ENCODE results near the gene ANKS6.

Gene ANKS6

DNA sequence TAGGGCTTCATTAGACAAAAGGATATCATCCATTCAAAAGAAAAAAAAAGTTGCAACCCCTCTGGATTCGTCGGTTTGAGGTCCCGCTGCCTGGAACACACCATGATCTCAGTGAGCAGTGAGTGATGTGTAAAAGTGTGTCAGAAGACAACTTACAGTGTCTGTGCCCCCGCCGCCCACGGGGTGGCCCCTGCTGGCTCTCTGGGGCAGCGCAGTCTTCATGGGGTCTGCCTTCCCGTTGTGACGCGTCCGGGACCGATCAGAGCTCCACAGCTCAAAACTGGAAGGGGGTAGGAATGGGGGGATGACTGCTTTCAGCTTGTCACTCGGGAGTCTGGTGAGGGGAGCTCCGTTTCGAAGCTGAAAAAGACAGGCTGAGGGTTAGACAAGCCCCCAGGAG lies 22.6 kb downstream of the ANKS6 start:
- DNase-seq (ENCODE audit: insufficient read length, low spot score) (no peak), FAIRE-seq (no peak)

DNA sequence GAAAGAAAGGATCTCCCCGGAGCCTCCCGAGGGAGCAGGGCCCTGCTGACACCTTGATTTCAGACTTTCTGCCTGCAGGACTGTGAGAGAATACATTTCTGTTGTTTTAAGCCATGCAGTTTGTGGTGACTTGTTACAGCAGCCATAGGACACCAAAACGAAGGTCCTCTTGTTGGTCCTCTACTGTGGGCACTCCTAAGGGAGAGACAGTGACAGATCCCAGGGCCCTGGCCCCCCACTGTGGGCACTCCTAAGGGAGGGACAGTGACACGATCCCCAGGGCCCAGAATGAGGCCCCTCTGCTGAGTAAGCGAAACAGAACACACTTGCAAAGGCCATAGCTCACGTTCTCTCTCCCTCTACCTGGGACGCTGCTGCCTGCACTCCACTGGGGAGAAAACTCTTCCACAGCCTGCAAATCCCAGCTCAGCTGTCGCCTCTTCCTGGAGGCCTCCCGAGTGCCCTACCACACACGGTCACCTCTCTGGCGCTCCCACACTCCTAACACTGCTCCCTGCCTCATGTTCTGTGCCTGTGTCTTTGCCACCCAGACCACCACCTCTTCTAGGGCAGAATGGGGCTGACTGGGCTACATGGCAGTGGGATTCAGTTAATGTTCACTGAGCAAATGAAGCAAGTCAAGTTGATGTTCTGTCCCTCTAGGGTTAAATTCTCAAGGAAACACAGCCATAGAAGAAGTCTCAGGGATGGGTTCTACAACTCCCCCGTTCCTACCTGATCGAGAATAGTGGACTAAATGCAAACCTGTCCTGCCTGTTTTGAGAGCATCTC lies 23.8 kb downstream of the ANKS6 start:
- no peak for FAIRE-seq
- no peak for DNase-seq (ENCODE audit: insufficient read length, low spot score)

DNA sequence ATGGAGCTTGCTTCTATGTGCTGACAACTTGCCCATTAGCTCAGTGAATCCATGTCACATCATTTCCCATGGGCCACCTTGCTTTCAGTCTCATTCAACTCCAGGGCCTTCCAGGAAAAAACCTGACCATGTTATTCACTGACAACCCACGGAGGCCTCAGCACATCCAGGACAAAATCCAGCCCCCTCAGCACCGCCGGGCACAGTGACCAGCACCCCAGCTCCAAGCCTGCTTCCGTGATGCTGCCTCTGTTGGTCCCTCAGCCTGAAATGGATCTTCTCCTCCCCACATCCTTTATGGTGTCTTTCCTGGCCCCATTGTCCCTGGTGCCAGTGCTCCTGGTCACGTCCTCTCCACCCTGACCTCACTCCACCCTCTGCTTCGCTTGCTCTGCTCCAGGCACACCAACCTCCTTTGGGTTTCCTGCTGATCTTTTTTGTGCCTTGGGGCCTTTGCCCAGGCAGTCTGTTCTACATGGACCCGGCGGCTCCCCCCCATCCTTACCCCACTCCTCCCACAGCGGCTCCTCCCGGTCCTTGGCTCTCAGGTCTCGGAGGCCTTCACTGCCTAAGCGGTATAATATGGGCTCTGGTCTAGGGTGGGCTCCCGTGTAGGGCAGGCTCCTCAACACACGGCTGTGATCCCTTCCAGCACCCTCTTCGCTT lies 25.0 kb downstream of the ANKS6 start:
- no peak for DNase-seq (ENCODE audit: insufficient read length, low spot score)
- no peak for FAIRE-seq

DNA sequence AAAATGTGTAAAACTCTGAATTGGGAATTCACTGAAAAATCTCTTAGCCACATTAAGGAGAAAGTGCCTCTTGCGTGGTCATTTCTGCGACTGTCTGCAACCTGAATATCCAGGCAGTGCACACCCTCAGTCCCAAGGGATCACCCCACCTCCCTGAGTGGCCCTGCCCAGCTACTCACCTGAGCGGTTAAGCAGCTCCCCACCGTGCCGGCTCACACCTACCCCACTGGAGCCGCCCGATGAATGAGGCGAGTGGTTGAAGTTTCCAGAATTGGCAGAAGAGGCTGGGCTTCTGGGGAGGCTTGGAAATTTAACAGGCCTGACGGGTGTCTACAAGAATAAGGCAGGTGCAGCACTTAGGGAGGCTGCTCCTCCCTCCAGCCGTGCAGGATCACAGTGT lies 25.6 kb downstream of the ANKS6 start:
- no peak for DNase-seq (ENCODE audit: insufficient read length, low spot score)
- no peak for FAIRE-seq

DNA sequence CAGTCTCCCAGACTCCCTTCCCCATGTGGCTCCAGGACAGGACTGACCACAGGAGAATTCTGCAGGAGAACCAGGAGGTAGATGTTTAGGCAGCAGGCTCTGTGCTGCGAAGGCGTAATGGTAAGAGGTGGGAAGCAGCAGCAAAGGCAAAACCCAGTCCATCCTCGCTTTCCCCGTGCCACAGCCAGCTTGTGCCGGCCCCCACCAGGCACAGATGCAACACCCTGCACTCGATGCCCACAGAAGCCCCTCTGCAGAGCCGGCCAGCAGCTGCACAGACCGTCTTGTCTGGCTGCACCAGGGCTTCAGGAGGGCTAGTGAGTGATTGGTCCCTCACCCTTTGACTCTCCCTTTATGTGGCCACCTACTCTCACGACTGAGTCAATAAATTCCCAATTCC lies 28.0 kb downstream of the ANKS6 start:
- no peak for DNase-seq (ENCODE audit: insufficient read length, low spot score)
- no peak for FAIRE-seq

DNA sequence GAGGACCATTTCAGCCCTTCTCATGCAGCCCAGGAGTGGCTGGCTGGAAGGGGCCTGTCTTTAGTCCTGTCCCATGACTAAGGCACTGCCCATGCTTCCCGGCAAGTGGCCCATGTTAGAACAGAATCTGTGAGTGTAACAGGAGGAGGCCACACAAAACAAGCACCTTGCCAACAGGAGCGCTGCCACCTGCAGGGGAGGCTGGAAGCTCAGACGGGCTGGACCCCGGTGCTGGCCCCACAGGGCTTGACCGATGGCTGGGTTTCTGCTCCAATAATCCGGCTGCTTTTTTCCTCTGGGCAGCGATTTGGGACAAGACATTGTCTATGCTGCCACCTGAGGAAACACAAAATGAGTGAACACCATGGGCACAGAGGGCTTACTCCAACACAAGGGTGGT lies 28.4 kb downstream of the ANKS6 start:
- DNase-seq (ENCODE audit: insufficient read length, low spot score) = no peak
- FAIRE-seq = no peak

DNA sequence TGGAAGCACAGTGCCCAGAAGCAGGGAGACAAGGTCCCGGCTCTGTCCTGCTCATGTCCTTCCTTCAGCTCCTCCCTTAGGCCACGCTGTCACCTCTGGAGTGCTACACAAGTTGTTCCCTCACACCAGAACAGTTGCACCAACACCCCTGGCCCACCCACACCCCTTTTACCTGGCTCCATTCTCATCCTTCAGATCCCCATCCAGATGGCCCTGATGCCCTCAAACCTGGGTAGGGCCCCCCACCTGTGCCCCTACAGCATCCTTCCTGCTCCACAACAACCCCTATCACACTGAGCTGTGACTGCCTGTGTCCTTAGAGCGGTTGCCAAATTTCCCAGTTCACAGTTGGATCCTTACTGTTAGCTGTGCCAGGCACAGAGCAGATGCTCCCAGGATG lies 29.2 kb downstream of the ANKS6 start:
- DNase-seq (ENCODE audit: insufficient read length, low spot score) = no peak
- no peak for FAIRE-seq

DNA sequence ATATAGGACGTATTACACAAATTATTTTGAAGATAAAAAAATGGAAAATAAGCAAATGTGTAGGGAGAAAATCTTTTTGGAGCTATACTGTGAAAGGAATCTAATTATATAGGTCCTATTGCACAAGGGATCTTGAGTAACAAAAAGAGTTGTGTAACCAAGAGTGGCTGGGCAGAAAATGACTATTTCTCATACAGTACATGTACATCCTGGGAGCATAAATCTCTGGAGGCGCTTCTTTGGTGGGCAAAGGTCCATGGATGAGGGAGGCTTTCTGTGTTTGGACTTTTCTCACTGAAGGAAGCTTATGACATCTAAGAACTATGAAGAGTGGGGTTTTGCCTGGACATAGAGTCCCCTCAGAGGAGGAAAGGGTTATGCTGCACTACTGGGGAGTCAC lies 29.8 kb downstream of the ANKS6 start:
- FAIRE-seq (no peak), DNase-seq (ENCODE audit: insufficient read length, low spot score) (no peak)

DNA sequence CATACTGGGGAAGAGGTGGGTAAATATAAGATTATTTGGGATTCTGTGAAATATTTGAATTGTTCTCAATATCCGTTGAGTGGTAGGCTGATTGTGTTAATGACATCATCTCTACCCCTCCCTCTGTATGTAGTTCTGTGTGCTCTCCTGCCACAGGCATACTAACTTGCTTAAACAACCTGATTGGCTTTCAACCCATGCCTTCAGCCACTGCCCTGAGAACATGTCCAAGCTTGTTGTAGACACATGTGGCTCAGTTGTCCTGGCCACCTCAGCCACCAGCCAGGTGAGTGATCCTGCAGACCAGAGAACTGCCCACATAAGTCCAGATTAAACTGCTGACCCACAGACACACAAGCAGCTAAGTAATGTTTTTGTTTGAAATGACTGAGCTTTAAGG lies 31.1 kb downstream of the ANKS6 start:
- DNase-seq (ENCODE audit: insufficient read length, low spot score) (no peak), FAIRE-seq (no peak)

DNA sequence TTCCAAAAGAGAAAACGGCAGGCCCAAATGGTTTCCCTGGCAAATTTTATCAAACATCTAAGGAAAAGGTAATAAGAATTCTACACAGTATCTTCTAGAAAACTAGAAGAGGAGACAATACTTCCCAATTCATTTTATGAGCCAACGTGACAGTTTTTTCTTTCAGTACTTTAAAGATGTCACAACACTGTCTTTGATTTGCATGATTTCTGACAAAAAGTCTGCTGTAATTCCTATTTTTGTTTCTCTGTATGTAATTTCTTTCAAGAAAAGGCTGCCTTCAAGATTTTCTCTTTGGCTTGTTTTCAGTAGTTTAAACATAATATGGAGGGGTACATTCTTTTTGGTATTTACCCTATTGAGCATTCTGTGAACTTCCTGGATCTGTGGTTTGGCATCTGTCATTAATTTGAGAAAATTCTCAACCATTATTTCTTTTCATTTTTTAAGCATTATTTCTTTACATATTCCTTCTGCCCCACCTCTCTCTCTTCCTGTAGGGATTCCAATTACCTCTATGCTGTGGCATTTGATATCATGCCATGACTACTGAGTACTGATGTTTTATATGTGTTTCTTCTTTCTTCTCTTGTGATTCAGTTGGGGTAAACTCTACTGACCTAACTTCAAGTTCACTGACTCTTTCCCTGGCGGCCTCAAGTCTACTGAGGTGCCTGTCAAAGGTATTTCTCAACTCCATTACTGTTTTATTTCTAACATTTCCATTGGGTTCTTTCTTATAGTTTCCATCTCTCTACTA lies 32.2 kb downstream of the ANKS6 start:
- DNase-seq (ENCODE audit: insufficient read length, low spot score) (no peak), FAIRE-seq (no peak)

DNA sequence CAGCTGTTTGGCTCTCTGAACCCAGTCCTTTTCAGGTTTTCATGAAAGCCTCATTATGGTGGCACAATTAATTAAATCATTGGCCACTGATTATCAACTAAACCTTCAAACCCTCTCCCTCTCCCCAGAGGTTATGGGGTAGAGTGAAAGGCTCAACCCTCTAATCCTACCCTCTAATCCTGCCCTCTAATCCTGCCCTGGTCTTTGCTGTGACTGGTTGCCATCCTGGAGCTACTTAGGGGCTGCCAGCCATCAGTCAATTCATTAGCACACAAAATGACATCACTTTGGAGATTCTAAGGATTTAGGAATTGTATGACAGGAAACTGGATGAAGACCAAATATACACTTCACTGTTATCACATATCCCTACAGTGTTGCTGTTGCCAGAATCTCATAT lies 36.1 kb downstream of the ANKS6 start:
- DNase-seq (ENCODE audit: insufficient read length, low spot score) (no peak), FAIRE-seq (no peak)

DNA sequence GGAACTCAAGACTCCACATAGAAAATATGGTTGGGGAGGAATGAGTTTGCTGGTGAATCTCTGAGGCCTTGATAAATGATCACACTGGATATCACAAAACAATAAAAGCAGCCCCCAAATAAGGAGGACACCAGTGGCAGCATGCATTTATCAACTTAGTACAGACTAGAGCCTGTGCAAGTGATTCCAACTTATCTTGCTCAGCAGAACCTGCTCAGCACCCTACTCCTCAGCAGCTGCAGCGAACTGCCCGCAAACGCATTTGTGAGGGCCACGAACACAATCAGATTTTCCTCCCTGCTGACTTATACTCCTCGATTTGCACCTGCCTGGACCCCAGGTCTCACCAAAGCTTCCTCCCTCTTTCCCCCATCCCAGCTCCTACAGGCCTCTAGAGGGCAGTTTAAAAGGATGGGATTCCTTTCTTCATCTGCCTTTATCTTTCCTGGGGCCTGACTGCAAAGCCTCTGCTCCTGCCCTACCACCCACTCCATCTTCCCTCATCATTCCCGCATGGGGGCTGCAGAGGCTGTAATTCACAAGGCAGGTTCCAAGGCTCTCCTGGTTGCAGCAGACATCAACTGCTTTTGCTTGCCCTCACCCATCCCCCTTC lies 41.2 kb downstream of the ANKS6 start:
- DNase-seq (ENCODE audit: insufficient read length, low spot score) (no peak), FAIRE-seq (no peak)

DNA sequence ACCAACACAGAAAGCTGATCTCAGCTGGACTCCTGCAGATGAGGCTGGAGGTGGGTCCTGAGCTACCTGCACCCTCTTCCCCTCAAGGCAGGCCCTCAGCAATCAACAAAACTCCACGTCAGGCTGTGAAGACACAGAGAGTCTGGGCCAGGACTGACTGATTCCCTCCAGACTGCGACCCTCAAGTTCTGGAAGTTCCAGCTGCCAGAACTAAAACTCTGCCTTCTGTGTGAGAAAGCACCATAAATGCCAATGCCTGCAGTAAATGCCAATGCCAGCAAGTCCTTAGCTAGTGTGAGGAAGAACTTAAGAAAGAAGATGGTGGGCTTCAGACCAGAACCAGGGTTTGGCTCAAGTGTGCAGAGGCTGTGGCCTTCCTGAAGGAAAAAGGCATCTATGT lies 45.1 kb downstream of the ANKS6 start:
- DNase-seq (ENCODE audit: insufficient read length, low spot score) = no peak
- no peak for FAIRE-seq

DNA sequence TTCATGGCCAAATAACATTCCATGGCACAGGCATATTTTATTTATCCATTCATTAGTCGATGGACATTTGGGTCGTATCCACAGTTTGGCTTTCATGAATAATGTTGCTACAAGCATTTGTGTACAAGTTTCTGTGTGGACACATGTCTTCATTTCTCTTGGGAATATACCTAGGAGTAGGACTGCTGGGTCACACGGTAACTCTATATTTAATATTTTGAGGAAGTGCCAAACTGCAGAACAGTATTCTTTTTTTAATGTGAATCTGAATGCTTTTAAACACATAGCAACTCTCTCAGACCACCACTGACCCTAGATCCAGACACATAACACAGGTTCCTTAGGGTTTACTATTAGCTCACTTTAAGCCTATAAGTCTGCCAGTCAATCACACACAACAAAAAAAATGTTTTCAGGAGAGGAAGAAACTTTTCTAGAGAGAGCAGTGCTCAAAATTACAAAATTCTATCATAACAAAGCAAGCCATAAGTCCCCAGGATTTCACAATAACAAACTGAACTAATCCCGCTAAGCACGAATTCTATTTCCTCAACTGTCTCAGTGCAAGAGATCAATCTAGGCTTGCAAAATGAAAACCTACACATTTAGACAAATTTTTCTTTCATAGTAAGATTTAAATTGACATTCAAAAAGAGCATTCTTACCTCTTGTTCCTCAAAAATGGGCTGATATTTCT lies 45.8 kb downstream of the ANKS6 start:
- no peak for DNase-seq (ENCODE audit: insufficient read length, low spot score)
- FAIRE-seq = no peak

DNA sequence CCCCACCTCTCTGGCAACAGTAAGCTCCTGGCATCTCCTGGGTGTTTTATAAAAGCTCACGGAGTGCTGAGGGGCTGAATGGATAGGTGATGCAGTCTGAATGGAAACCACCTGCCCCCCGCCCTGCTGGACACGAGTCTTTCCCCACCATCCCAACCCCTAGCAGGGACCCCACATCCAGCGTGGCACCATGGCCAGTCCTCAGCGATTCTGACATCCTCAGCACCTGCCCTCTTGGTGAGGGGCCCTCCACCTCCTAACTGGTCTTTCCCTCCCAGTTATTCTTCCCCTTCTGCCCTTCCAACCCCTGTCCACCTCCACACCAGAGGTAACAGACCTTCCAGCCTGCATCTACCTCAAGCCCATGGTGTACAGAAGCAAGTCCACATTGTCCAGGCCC lies 48.9 kb downstream of the ANKS6 start:
- DNase-seq (ENCODE audit: insufficient read length, low spot score) = no peak
- FAIRE-seq = no peak

DNA sequence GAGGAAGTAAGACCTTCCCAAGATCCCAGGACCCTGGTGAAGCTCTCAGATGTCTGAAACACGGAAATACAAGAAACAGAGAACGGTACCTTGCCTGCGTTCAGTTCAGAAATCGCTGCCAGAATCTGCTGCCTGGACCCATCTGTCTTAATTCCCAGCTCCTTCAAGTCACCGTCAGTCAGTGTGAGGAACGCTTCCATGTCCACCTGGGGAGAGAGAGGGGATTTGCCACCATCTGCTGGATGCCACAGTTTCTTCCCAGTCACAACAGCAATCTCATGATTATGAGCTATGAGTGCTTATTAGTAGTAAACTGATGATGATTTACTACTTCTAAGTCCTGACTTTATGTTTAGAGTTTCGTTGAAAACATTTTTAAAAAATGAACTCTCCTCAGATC lies 50.9 kb downstream of the ANKS6 start:
- FAIRE-seq = no peak

DNA sequence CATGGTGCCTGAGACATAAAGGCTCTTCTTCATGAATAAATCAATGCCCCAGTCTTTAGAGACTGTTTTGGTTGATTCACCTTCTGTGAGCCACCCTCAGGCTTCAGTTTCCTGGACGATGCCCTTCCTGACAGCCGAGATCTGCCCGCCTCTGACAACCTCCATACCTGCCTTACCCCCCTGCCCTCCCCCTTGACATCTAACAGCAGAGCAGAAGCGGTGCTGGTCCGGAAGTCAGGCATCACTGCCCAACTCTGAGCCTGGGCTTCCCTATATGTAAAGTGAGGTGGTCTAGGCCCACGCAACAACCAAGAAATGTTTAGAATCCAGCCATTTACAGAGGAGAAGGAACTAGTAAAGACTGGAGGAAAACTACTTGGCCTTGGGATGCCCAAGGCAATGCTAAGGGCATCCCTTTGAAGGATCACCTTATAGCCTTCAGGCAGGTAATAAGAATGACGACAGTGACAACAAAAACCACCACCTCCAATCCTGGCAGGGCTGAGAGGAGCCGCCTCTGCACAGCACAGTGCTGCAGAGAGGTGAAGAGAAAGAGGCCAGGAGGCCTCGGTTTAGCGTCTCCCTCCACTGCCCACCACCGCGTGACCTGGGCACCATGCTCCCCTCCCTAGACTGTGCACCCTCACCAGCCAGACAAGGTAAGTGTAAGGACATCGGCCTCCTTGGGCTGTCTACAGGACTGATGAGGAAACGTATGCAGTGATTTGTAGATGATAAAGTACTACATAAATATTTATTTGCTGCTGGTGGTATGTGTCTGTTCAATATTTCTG lies 52.3 kb downstream of the ANKS6 start:
- FAIRE-seq = no peak

More for the DNA sequence above, 50.9 kb downstream of the ANKS6 start:
- DNase-seq (ENCODE audit: insufficient read length, low spot score) = no peak

DNA sequence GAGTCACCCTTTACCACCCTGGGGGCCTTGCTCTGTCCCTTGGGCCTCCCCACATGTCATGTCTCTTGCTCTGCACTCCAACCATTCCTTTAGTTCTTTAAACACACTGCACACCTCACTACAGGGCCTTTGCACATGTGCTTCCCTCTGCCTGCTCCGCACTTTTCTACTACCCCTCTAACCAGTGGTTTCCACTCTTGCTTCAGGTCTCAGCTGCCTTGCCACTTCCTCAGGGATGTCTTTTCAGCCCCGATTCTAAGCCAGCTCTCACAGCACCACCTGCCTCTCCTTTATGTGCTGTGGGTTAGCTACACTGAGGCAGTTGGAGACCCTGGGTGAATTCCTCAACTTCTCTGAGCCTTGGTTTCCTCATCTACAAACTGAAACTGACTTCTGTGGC lies 53.0 kb downstream of the ANKS6 start:
- DNase-seq (ENCODE audit: insufficient read length, low spot score) = no peak

More for the DNA sequence above, 52.3 kb downstream of the ANKS6 start:
- no peak for DNase-seq (ENCODE audit: insufficient read length, low spot score)

DNA sequence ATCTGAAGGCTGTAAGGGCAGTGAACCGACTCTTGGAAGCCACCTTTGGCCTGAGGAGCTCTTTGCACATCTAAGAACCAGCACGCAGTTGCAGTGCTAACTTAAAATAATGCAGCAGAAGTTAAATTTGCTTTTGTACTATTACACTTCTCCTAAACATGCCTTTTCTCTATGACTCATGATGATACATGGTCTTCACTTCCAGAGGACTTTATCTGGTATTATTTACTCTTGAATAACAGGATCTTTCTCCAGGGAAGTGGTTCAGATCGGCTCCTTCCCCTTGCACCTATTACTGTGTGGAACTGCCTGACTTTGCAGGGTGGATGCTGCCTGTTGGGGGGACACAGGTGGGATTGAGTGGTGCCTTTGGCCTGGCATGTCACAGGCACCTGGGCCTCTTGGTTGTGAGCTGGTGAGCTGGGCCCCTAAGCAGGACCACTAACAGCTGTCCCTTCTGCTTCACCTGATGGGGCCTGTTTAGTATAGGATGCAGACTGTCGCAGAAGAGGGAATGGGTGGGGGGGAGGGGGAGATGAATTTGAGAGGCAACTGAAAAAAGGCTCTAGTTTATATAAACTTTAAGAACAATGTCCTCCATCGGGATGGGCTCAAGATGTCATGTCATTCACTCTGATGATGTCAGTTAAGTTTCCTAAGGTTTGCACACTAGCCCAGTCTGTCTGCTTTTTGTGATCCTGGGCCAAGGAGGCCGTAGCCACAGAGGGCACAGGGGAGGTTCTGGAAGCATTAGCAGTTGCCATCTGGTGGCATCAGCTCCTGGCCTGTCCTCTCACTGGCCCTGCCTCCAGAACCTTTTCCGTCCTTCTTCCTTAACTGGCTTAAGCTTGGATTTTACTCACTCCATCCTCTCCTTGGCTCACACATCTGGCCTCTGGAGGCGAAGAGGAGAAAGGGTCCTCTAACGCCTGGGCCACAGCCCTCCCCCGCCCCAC lies 53.8 kb downstream of the ANKS6 start:
- DNase-seq (ENCODE audit: insufficient read length, low spot score) = no peak
- FAIRE-seq = no peak

More for the DNA sequence above, 53.0 kb downstream of the ANKS6 start:
- no peak for FAIRE-seq

All from GM19239 (cell line).